Prostate gland (tissue), 2 donors: ENCODE measurements around the gene CRMP1.

ENCODE experiments used
- POLR2A ChIP-seq: fragments of 450-650 bp; IDR thresholded peaks from one replicate; pipeline ENCODE4 v1.6.1; 2016; ENCODE audit warnings: antibody characterized with exemption, mild to moderate bottlenecking
- POLR2AphosphoS5 ChIP-seq: sonication (generic); formaldehyde crosslinking; IDR thresholded peaks from one replicate; pipeline ENCODE4 v1.6.1; 2017; ENCODE audit warnings: antibody characterized with exemption
- TF ChIP-seq, protein P1 (sequence below), 4 experiments: fragments of 200-600 bp in 2 of 4; fragments of 450-650 bp in 2 of 4; sonication (generic) in 2 of 4; IDR thresholded peaks; 1 replicate in 3 of 4; 2 replicates in 1 of 4; pipeline ENCODE4 v1.5.1; 2016 to 2019; ENCODE audit warnings: antibody characterized with exemption in 4 of 4, mild to moderate bottlenecking in 2 of 4, moderate library complexity in 2 of 4

DNA sequence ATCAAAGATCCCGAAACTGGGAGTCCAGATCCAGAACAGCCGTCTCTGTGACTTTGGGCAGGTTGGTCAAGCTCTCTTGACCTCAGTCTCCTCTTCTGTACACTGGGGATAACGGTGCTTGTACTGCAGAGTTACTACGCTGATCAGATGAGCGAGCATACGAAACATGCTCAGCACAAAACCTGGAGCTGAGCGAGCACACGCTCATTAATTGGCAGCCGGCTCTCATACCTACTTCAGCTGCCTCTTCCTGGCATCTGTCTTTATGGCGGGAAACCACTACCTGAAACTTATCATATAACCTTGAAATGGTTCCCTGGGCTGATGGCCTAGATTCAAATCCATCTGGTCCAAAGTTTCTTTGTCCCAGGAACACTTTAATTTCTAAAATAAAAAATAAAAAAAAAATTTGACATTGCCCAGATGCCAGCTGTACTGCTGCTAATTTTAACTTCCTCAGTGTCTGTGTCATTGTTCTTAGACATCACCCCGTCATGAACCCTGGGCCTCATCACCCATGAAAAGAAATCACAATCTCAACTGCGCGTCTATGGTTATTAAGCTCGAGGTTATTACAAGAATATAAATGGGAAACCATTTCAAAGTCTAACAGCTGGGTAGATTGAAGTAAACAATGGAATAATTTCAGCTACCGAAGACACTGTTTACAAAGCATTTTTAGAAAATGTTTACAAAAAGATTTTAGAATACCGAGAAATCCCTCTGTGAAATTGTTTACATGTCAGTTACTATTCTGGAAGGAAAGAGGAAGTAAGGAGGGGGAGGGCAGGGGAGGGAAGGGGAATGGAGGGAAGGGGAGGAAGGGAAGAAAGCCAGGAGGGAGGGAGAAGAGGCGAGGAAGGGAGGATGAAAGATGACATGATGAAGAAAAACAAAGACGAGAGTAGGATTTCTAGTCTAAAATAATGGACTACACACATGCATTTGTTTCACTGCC, 49.0 kb downstream of the CRMP1 start:
- TF ChIP-seq, protein P1, sequence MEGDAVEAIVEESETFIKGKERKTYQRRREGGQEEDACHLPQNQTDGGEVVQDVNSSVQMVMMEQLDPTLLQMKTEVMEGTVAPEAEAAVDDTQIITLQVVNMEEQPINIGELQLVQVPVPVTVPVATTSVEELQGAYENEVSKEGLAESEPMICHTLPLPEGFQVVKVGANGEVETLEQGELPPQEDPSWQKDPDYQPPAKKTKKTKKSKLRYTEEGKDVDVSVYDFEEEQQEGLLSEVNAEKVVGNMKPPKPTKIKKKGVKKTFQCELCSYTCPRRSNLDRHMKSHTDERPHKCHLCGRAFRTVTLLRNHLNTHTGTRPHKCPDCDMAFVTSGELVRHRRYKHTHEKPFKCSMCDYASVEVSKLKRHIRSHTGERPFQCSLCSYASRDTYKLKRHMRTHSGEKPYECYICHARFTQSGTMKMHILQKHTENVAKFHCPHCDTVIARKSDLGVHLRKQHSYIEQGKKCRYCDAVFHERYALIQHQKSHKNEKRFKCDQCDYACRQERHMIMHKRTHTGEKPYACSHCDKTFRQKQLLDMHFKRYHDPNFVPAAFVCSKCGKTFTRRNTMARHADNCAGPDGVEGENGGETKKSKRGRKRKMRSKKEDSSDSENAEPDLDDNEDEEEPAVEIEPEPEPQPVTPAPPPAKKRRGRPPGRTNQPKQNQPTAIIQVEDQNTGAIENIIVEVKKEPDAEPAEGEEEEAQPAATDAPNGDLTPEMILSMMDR (IDR thresholded peaks at IDR 0.05), result no peak
- no peak for TF ChIP-seq POLR2AphosphoS5
- no peak for TF ChIP-seq POLR2A
